HEK293 (cell line): ENCODE data around the gene NTSR1.

Experiments used
- CTCF ChIA-PET: fragments of 350-600 bp; formaldehyde crosslinking; extraction: SDS; loops from one replicate; lab custom pipeline; 2021; ENCODE audit warnings: antibody characterized with exemption; lab: Yijun Ruan, JAX
- POLR2A ChIA-PET: fragments of 300-600 bp; formaldehyde crosslinking; extraction: SDS; loops from one replicate; lab custom pipeline; 2020; ENCODE audit warnings: antibody characterized with exemption, inconsistent platforms; lab: Yijun Ruan, JAX
- H3K27ac ChIP-seq: fragments of 200-500 bp; sonication (Bioruptor generic); 2 replicates; pipeline ENCODE4 v1.5.1; 2014; ENCODE audit warnings: low read depth, low read length, control low read depth, inconsistent platforms; ENCODE audit errors: extremely low read depth
- H3K36me3 ChIP-seq, 2 experiments: fragments of 200-500 bp in 1 of 2; sonication (Bioruptor generic) in 1 of 2; 1 replicate in 1 of 2; 2 replicates in 1 of 2; pipeline ENCODE4 v1.5.1; 2014 to 2017; ENCODE audit warnings: inconsistent platforms in 2 of 2, low read length in 2 of 2; ENCODE audit not compliant: control insufficient read depth in 2 of 2, insufficient read depth in 1 of 2
- H3K4me1 ChIP-seq: fragments of 200-500 bp; sonication (Bioruptor generic); 2 replicates; pipeline ENCODE4 v1.5.1; 2014; ENCODE audit warnings: mild to moderate bottlenecking, low read length, inconsistent platforms; ENCODE audit not compliant: control insufficient read depth, insufficient read depth
- H3K4me3 ChIP-seq: 2 replicates; pipeline ENCODE4 v1.5.1; 2011; ENCODE audit warnings: low read depth, mild to moderate bottlenecking, control low read depth, low read length, moderate library complexity
- H3K9me3 ChIP-seq: fragments of 200-500 bp; sonication (Bioruptor generic); 2 replicates; pipeline ENCODE4 v1.5.1; 2014; ENCODE audit warnings: low read depth, low read length, inconsistent platforms; ENCODE audit not compliant: control insufficient read depth, insufficient read depth
- FEZF1 ChIP-seq: fragments of 450-650 bp; formaldehyde crosslinking; IDR thresholded peaks from 2 replicates; pipeline ENCODE4 v1.5.1; 2016; ENCODE audit warnings: missing biosample characterization, missing genetic modification characterization
- HOXC10 ChIP-seq: sonication (generic); formaldehyde crosslinking; IDR thresholded peaks from 2 replicates; pipeline ENCODE4 v1.8.1; 2023; ENCODE audit warnings: mild to moderate bottlenecking, missing genetic modification reagents
- HOXD13 ChIP-seq: sonication (generic); formaldehyde crosslinking; IDR thresholded peaks from 2 replicates; pipeline ENCODE4 v1.8.0; 2022; ENCODE audit warnings: missing genetic modification reagents, borderline replicate concordance
- INSM2 ChIP-seq: fragments of 450-650 bp; formaldehyde crosslinking; IDR thresholded peaks from 2 replicates; pipeline ENCODE4 v1.5.1; 2016; ENCODE audit warnings: missing biosample characterization, missing genetic modification characterization
- OVOL3 ChIP-seq: fragments of 450-650 bp; formaldehyde crosslinking; IDR thresholded peaks from 2 replicates; pipeline ENCODE4 v1.5.1; 2016; ENCODE audit warnings: missing biosample characterization, missing genetic modification characterization
- TCF7L2 ChIP-seq: IDR thresholded peaks from 2 replicates; pipeline ENCODE4 v1.6.1; 2011; ENCODE audit warnings: low read depth, mild to moderate bottlenecking, inconsistent platforms, low read length, moderate library complexity, borderline replicate concordance
- ZBTB44 ChIP-seq: fragments of 450-650 bp; IDR thresholded peaks from 2 replicates; pipeline ENCODE4 v1.5.1; 2018; ENCODE audit warnings: missing biosample characterization, mild to moderate bottlenecking, missing genetic modification characterization
- ZFP3 ChIP-seq: fragments of 450-650 bp; formaldehyde crosslinking; IDR thresholded peaks from 2 replicates; pipeline ENCODE4 v1.5.1; 2016; ENCODE audit warnings: low read depth, missing biosample characterization, missing genetic modification characterization
- ZNF169 ChIP-seq: fragments of 450-650 bp; formaldehyde crosslinking; IDR thresholded peaks from 2 replicates; pipeline ENCODE4 v1.5.1; 2016; ENCODE audit warnings: missing biosample characterization, missing genetic modification characterization
- ZNF223 ChIP-seq: fragments of 450-650 bp; formaldehyde crosslinking; IDR thresholded peaks from 2 replicates; pipeline ENCODE4 v1.5.1; 2016; ENCODE audit warnings: missing biosample characterization, missing genetic modification characterization
- ZNF248 ChIP-seq: fragments of 450-650 bp; formaldehyde crosslinking; IDR thresholded peaks from 2 replicates; pipeline ENCODE4 v1.5.1; 2017; ENCODE audit warnings: missing biosample characterization, missing genetic modification characterization
- ZNF26 ChIP-seq: fragments of 450-650 bp; formaldehyde crosslinking; IDR thresholded peaks from 2 replicates; pipeline ENCODE4 v1.5.1; 2016; ENCODE audit warnings: missing biosample characterization, missing genetic modification characterization
- ZNF292 ChIP-seq: fragments of 450-650 bp; formaldehyde crosslinking; IDR thresholded peaks from 2 replicates; pipeline ENCODE4 v1.5.1; 2016; ENCODE audit warnings: low read depth, missing biosample characterization, missing genetic modification characterization, borderline replicate concordance
- ZNF302 ChIP-seq: fragments of 450-650 bp; formaldehyde crosslinking; IDR thresholded peaks from 2 replicates; pipeline ENCODE4 v1.5.1; 2016; ENCODE audit warnings: missing biosample characterization, missing genetic modification characterization, low read depth
- ZNF404 ChIP-seq: fragments of 450-650 bp; formaldehyde crosslinking; IDR thresholded peaks from 2 replicates; pipeline ENCODE4 v1.5.1; 2017; ENCODE audit warnings: missing biosample characterization, missing genetic modification characterization
- ZNF433 ChIP-seq: fragments of 450-650 bp; formaldehyde crosslinking; IDR thresholded peaks from 2 replicates; pipeline ENCODE4 v1.5.1; 2016; ENCODE audit warnings: missing biosample characterization, missing genetic modification characterization, low read depth
- ZNF513 ChIP-seq: fragments of 450-650 bp; IDR thresholded peaks from 2 replicates; pipeline ENCODE4 v1.5.1; 2018; ENCODE audit warnings: missing biosample characterization, missing genetic modification characterization
- ZNF548 ChIP-seq: fragments of 450-650 bp; formaldehyde crosslinking; IDR thresholded peaks from 2 replicates; pipeline ENCODE4 v1.5.1; 2016; ENCODE audit warnings: missing biosample characterization, missing genetic modification characterization
- ZNF549 ChIP-seq: fragments of 450-650 bp; IDR thresholded peaks from 2 replicates; pipeline ENCODE4 v1.5.1; 2018; ENCODE audit warnings: missing biosample characterization, missing genetic modification characterization, mild to moderate bottlenecking, inconsistent platforms, moderate library complexity
- ZNF621 ChIP-seq: fragments of 450-650 bp; formaldehyde crosslinking; IDR thresholded peaks from 2 replicates; pipeline ENCODE4 v1.5.1; 2017; ENCODE audit warnings: missing biosample characterization, missing genetic modification characterization
- ZNF624 ChIP-seq: fragments of 450-650 bp; formaldehyde crosslinking; IDR thresholded peaks from 2 replicates; pipeline ENCODE4 v1.5.1; 2017; ENCODE audit warnings: missing biosample characterization, missing genetic modification characterization
- ZNF654 ChIP-seq: fragments of 450-650 bp; formaldehyde crosslinking; IDR thresholded peaks from 2 replicates; pipeline ENCODE4 v1.5.1; 2016; ENCODE audit warnings: low read depth, missing biosample characterization, missing genetic modification characterization
- ZNF660 ChIP-seq: fragments of 450-650 bp; IDR thresholded peaks from 2 replicates; pipeline ENCODE4 v1.5.1; 2018; ENCODE audit warnings: missing biosample characterization, mild to moderate bottlenecking, missing genetic modification characterization
- ZNF692 ChIP-seq: fragments of 450-650 bp; formaldehyde crosslinking; IDR thresholded peaks from 2 replicates; pipeline ENCODE4 v1.5.1; 2016; ENCODE audit warnings: missing biosample characterization, missing genetic modification characterization
- ZSCAN23 ChIP-seq: fragments of 450-650 bp; formaldehyde crosslinking; IDR thresholded peaks from 2 replicates; pipeline ENCODE4 v1.5.1; 2016; ENCODE audit warnings: missing biosample characterization, missing genetic modification characterization

The NTSR1 gene

GRCh38 chr20:62752671-62753501 lies 44.2 kb downstream of the NTSR1 start (continued):
- TF ChIP-seq ZNF223: no peak

GRCh38 chr20:62753626-62754025 lies 45.0 kb downstream of the NTSR1 start:
- H3K36me3 ChIP-seq: no peaks in the 10 kb centered on the region
- H3K27ac ChIP-seq: no peak overlapping the region
- POLR2A ChIA-PET: no interaction called here
- TF ChIP-seq HOXC10 (CRISPR knock-in tag) (no peak), ZFP3 (tag by site-specific recombination) (no peak), ZNF433 (tag by site-specific recombination) (no peak), ZNF26 (tag by site-specific recombination) (no peak), FEZF1 (tag by site-specific recombination) (no peak), ZNF302 (tag by site-specific recombination) (no peak), ZNF624 (tag by site-specific recombination) (no peak), ZNF248 (tag by site-specific recombination) (no peak), ZNF660 (tag by site-specific recombination) (no peak), ZNF548 (tag by site-specific recombination) (no peak), ZNF169 (tag by site-specific recombination) (no peak), ZBTB44 (tag by site-specific recombination) (no peak), HOXD13 (CRISPR knock-in tag) (no peak), ZNF404 (tag by site-specific recombination) (no peak), ZNF513 (no peak), ZNF292 (tag by site-specific recombination) (no peak)
- CTCF ChIA-PET: interaction anchor here (0.6 to 1.2 kb wide), 2 partner anchors 38 to 40 kb away, joined by 4 to 5 read pairs; no protein-coding TSS in a partner anchor
- no peak overlapping the region for H3K4me3 ChIP-seq
- no peaks in the 10 kb centered on the region for H3K9me3 ChIP-seq
- no peaks in the 10 kb centered on the region for H3K4me1 ChIP-seq

- CTCF ChIA-PET: interaction anchor here (0.6 kb wide), 1 partner anchor 40 kb away, joined by 4 read pairs; no protein-coding TSS in a partner anchor
- Histone ChIP-seq H3K36me3 (no peaks in the 10 kb centered on the region), H3K9me3 (no peaks in the 10 kb centered on the region), H3K4me3 (no peak overlapping the region), H3K4me1 (no peaks in the 10 kb centered on the region), H3K27ac (no peak overlapping the region)
- POLR2A ChIA-PET: no interaction called here
- no peak for TF ChIP-seq TCF7L2
- TF ChIP-seq INSM2: no peak
- no peak for TF ChIP-seq ZNF621 (tag by site-specific recombination)
- TF ChIP-seq ZNF654 (tag by site-specific recombination): no peak
- TF ChIP-seq ZNF549 (tag by site-specific recombination): no peak
- no peak for TF ChIP-seq ZSCAN23 (tag by site-specific recombination)
- no peak for TF ChIP-seq ZNF692 (tag by site-specific recombination)
- no peak for TF ChIP-seq OVOL3 (tag by site-specific recombination)
Observed at GRCh38 chr20:62754122-62754990, 45.7 kb downstream of the NTSR1 start.
